22Rv1 (cell line): ENCODE data around the gene FEM1C.

Experiments used
- H3K27ac ChIP-seq: fragments of 450-650 bp; 2 replicates; pipeline ENCODE4 v1.5.1; 2017
- CTCF ChIP-seq: fragments of 450-650 bp; IDR thresholded peaks from 2 replicates; pipeline ENCODE4 v1.5.1; 2017; ENCODE audit warnings: mild to moderate bottlenecking
- ZFX ChIP-seq: fragments of 450-650 bp; IDR thresholded peaks from 2 replicates; pipeline ENCODE4 v1.6.1; 2017; ENCODE audit warnings: antibody characterized with exemption, borderline replicate concordance

The FEM1C gene

GRCh38 chr5:115470921-115471320, 73.7 kb downstream of the FEM1C start:
- no peak overlapping the region for H3K27ac ChIP-seq
- TF ChIP-seq CTCF: no peak
- no peak for TF ChIP-seq ZFX
